Lung (tissue), 12 donors: ENCODE data around the gene EXOC4. TPM values are rescaled to one million over a fixed set of nuclear protein-coding genes. Genes with fewer than 3 reads are reported as not detected.
"Not testable (repeated sequence)": the region's sequence is repeated elsewhere in the genome, so short reads cannot be mapped to it uniquely, and the experiment has no call there.

Source experiments
- ATAC-seq: fragments of 200-7000 bp; cut with Tn5 transposase; one replicate; pipeline ENCODE4 v1.9.1; 2020; ENCODE audit warnings: moderate number of reproducible peaks; ENCODE audit not compliant: insufficient read depth, low FRiP score
- DNase-seq, 3 donors: peaks; one replicate each; pipeline ENCODE4 v3.0.0-alpha.2; 2013 to 2017
- H3K27ac ChIP-seq, 2 donors: one replicate each; pipeline ENCODE4 v1.5.1; 2013; ENCODE audit warnings: mild to moderate bottlenecking in 2 of 2, moderate library complexity in 2 of 2, control low read depth in 1 of 2, inconsistent platforms in 1 of 2, low read depth in 1 of 2, low read length in 1 of 2
- H3K27me3 ChIP-seq, 3 donors: one replicate each; pipeline ENCODE4 v1.5.1; 2013; ENCODE audit warnings: low read length in 2 of 3; ENCODE audit not compliant: control insufficient read depth in 3 of 3, insufficient read depth in 3 of 3
- H3K36me3 ChIP-seq, 4 donors: one replicate each; pipeline ENCODE4 v1.5.1; 2013; ENCODE audit warnings: low read length in 4 of 4, mild to moderate bottlenecking in 1 of 4, moderate library complexity in 1 of 4; ENCODE audit not compliant: control insufficient read depth in 4 of 4, insufficient read depth in 4 of 4
- H3K4me1 ChIP-seq, 5 donors: one replicate each; pipeline ENCODE4 v1.5.1; 2013; ENCODE audit warnings: low read length in 5 of 5, mild to moderate bottlenecking in 2 of 5, moderate library complexity in 1 of 5; ENCODE audit not compliant: control insufficient read depth in 5 of 5, insufficient read depth in 5 of 5
- H3K4me3 ChIP-seq: one replicate; pipeline ENCODE4 v1.5.1; 2013; ENCODE audit warnings: mild to moderate bottlenecking, control low read depth, moderate library complexity
- H3K9ac ChIP-seq, 2 donors: one replicate each; pipeline ENCODE4 v1.5.1; 2013; ENCODE audit warnings: low read length in 2 of 2, control low read depth in 1 of 2; ENCODE audit not compliant: insufficient read depth in 1 of 2
- H3K9me3 ChIP-seq, 4 donors: one replicate each; pipeline ENCODE4 v1.5.1; 2013; ENCODE audit warnings: low read length in 3 of 4, mild to moderate bottlenecking in 1 of 4, moderate library complexity in 1 of 4; ENCODE audit not compliant: control insufficient read depth in 4 of 4, insufficient read depth in 3 of 4
- WGBS, 2 donors: extraction: QIAGEN DNeasy Blood & Tissue Kit; methylation state at CpG; one replicate each; pipeline ENCODE4 v1.1.7; 2013; 5-methylcytosine and 5-hydroxymethylcytosine counted together
- polyA plus RNA-seq, 2 donors: library from polyadenylated mRNA; stranded (reverse); fragments of 200-250 nt; gene quantifications; one replicate each; pipeline ENCODE4 v1.2.1, GENCODE V29; 2013
- total RNA-seq, 2 donors: library from RNA; depleted of rRNA in 1 of 2; stranded (reverse); fragments of >200 nt in 1 of 2; gene quantifications; one replicate each; pipeline ENCODE4 v1.2.1, GENCODE V29; 2014 to 2021
- TF ChIP-seq, protein P1 (sequence below): IDR thresholded peaks from 2 replicates; pipeline ENCODE4 v1.5.1; 2012; ENCODE audit warnings: mild to moderate bottlenecking; ENCODE audit errors: control extremely low read depth, extremely low read depth
- donor health status: control.
- donor health status: control.
- donor health status: Bipolar disorder and iron deficiency.
- donor health status: healthy.
- donor health status: DM: yes; HTN: yes; CAD: no.

EXOC4 gene
- total and polyA plus RNA-seq, 4 donors = 10.3 to 232 (median 47.4) TPM

DNA sequence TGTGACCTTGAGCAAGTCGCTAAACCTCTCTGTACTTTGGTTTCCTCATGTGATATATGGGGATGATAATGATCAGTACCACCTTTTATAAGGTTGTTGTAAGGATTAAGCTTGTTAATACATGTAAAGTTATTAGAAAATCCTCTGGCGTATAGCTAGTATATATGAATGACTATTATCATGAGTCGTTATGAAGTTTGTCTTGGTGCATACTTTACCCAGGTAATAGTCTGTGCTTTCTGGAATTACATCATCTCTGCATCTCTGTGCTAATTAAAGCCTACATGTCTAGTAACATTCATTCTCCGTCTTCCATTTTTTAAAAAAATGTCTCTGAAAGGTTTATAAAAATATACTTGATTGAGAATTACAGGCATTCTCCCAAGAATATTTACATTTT is 524.8 kb downstream of the EXOC4 start:
- Histone ChIP-seq H3K27ac (no peak overlapping the region), H3K27me3 (no peaks in the 10 kb centered on the region), H3K9ac (no peak overlapping the region), H3K36me3 (peaks cover 0 to 2% (median 0%) of the 10 kb centered on the region in 4 donors), H3K4me1 (peaks cover 0 to 11% (median 0%) of the 10 kb centered on the region in 5 donors), H3K4me3 (no peak overlapping the region), H3K9me3 (peaks cover 0 to 4% (median 0%) of the 10 kb centered on the region in 4 donors)
- no peak for ATAC-seq
- TF ChIP-seq, protein P1, sequence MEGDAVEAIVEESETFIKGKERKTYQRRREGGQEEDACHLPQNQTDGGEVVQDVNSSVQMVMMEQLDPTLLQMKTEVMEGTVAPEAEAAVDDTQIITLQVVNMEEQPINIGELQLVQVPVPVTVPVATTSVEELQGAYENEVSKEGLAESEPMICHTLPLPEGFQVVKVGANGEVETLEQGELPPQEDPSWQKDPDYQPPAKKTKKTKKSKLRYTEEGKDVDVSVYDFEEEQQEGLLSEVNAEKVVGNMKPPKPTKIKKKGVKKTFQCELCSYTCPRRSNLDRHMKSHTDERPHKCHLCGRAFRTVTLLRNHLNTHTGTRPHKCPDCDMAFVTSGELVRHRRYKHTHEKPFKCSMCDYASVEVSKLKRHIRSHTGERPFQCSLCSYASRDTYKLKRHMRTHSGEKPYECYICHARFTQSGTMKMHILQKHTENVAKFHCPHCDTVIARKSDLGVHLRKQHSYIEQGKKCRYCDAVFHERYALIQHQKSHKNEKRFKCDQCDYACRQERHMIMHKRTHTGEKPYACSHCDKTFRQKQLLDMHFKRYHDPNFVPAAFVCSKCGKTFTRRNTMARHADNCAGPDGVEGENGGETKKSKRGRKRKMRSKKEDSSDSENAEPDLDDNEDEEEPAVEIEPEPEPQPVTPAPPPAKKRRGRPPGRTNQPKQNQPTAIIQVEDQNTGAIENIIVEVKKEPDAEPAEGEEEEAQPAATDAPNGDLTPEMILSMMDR = no peak
- no peak for DNase-seq
- WGBS, 2 donors = 97 to 98% methylated on average over 4 of the region's 4 CpGs

DNA sequence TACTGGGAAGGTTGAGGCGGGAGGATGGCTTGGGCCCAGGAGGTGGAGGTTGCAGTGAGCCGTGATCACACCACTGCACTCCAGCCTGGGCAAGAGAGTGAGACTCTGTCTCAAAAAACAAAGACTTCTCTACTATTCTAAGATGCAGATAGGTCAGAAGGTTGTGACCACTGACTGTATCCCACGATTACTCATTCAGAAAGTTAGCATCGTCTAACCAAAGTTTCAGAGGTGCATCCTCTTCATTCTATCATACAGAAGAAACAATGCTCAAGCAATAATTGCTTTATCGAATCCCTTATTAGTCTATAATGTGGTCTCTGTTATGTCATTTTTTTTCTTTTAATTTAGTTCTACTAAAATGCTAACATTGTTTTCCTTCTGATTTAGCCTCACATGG is 525.6 kb downstream of the EXOC4 start:
- no peak overlapping the region for H3K4me3 ChIP-seq
- no peak overlapping the region for H3K9ac ChIP-seq
- peaks cover 0 to 11% (median 0%) of the 10 kb centered on the region in 5 donors for H3K4me1 ChIP-seq
- TF ChIP-seq, protein P1 = no peak
- no peaks in the 10 kb centered on the region for H3K27me3 ChIP-seq
- no peak for ATAC-seq
- H3K36me3 ChIP-seq = peaks cover 0 to 2% (median 0%) of the 10 kb centered on the region in 4 donors
- peaks cover 0 to 4% (median 0%) of the 10 kb centered on the region in 4 donors for H3K9me3 ChIP-seq
- H3K27ac ChIP-seq = no peak overlapping the region
- 96% methylated on average over 5 of the region's 5 CpGs for WGBS, 2 donors
- DNase-seq = no peak

DNA sequence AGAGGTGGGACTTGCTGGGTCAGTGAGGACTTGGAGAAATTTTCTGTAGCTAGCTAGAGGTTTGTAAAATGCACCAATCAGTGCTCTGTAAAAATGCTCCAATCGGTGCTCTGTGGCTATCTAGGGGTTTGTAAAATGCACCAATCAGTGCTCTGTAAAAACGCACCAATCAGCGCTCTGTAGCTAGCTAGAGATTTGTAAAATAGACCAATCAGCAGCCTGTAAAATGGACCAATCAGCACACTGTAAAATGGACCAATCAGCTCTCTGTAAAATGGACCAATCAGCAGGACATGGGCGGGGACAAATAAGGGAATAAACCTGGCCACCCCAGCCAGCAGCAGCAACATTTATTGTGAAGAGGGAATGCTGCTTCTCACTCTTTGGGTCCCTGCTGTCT is 526.7 kb downstream of the EXOC4 start:
- not testable (repeated sequence) for ATAC-seq, H3K9ac ChIP-seq, H3K4me3 ChIP-seq, DNase-seq, H3K9me3 ChIP-seq, H3K27ac ChIP-seq, H3K36me3 ChIP-seq, H3K27me3 ChIP-seq
- WGBS, 2 donors = 97 to 99% methylated on average over 4 of the region's 4 CpGs
- peaks cover 0 to 16% (median 0%) of the 10 kb centered on the region in 5 donors for H3K4me1 ChIP-seq

DNA sequence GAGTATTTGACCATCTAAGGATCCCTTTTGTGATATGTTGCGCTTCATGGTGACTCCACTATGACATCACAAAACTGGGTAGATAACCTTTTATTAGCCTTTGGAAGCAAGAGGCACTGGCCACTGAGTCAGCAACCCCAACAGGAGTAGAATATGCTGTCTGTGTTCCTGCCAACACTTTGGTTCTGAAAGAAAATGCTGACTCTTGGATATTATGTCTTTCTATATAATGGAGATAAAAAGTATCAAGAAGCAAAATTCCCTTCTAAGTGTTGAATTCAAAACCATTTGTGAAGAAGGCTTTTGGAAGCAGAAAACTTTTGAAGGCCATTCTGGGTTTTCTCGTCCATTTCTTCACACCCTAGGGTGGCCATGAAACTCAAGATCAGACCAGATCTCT is 528.0 kb downstream of the EXOC4 start:
- peaks cover 0 to 4% (median 0%) of the 10 kb centered on the region in 4 donors for H3K9me3 ChIP-seq
- no peaks in the 10 kb centered on the region for H3K27me3 ChIP-seq
- no peak overlapping the region for H3K4me3 ChIP-seq
- TF ChIP-seq, protein P1 = no peak
- H3K27ac ChIP-seq = no peak overlapping the region
- 48 to 71% methylated on average over 2 of the region's 2 CpGs for WGBS, 2 donors
- no peak overlapping the region for H3K9ac ChIP-seq
- H3K36me3 ChIP-seq = no peaks in the 10 kb centered on the region
- no peak for ATAC-seq
- H3K4me1 ChIP-seq = peaks cover 0 to 21% (median 0%) of the 10 kb centered on the region in 5 donors
- no peak for DNase-seq
